Muscle of back (tissue), 11 donors: ENCODE results near the gene GNAT2. TPM values are rescaled to one million over a fixed set of nuclear protein-coding genes. Genes with fewer than 3 reads are reported as not detected.

Experiments
- DNase-seq, 3 donors: peaks; one replicate each; pipeline versions ENCODE4 v3.0.0 to v3.0.0-alpha.2; 2013
- polyA plus RNA-seq, 10 donors: library from polyadenylated mRNA; unstranded; fragments of 120-200 nt; gene quantifications; one replicate each; pipeline ENCODE4 v1.2.1, GENCODE V29; 2013; ENCODE audit not compliant: insufficient read length in 10 of 10

Gene GNAT2
- polyA plus RNA-seq, 10 donors, result 0.19 TPM; not detected in 9

- no peak for DNase-seq
Observed at GRCh38 chr1:109613361-109614147, 5.9 kb downstream of the GNAT2 start.

- no peak for DNase-seq
Observed at GRCh38 chr1:109611308-109611990, 8.0 kb downstream of the GNAT2 start.

GRCh38 chr1:109610609-109611307, 8.7 kb downstream of the GNAT2 start:
- DNase-seq, result no peak

GRCh38 chr1:109609881-109610280, 9.5 kb downstream of the GNAT2 start:
- DNase-seq, result no peak

GRCh38 chr1:109605381-109605780, 14.0 kb downstream of the GNAT2 start:
- no peak for DNase-seq

GRCh38 chr1:109603229-109603628, 16.2 kb downstream of the GNAT2 start:
- DNase-seq, result no peak

- peak in 1 of 3 donors; percentile 16 for DNase-seq
Observed at GRCh38 chr1:109598655-109599054, 20.8 kb downstream of the GNAT2 start.

GRCh38 chr1:109598156-109598555, 21.3 kb downstream of the GNAT2 start:
- no peak for DNase-seq

GRCh38 chr1:109595531-109595930, 23.9 kb downstream of the GNAT2 start:
- peak in 1 of 3 donors; percentile 11 for DNase-seq

GRCh38 chr1:109592916-109593315, 26.5 kb downstream of the GNAT2 start:
- DNase-seq, result no peak

- no peak for DNase-seq
Observed at GRCh38 chr1:109589679-109590078, 29.7 kb downstream of the GNAT2 start.

GRCh38 chr1:109589177-109589576, 30.2 kb downstream of the GNAT2 start:
- DNase-seq, result no peak

GRCh38 chr1:109586055-109586454, 33.4 kb downstream of the GNAT2 start:
- DNase-seq, result no peak

GRCh38 chr1:109584766-109585165, 34.6 kb downstream of the GNAT2 start:
- no peak for DNase-seq

GRCh38 chr1:109582021-109582420, 37.4 kb downstream of the GNAT2 start:
- DNase-seq, result no peak

- DNase-seq, result peak; percentile 26 to 33 (median 32)
Observed at GRCh38 chr1:109579491-109579890, 39.9 kb downstream of the GNAT2 start.

- no peak for DNase-seq
Observed at GRCh38 chr1:109578947-109579443, 40.4 kb downstream of the GNAT2 start.

GRCh38 chr1:109573785-109574184, 45.6 kb downstream of the GNAT2 start:
- DNase-seq, result no peak

GRCh38 chr1:109570414-109570813, 49.0 kb downstream of the GNAT2 start:
- DNase-seq, result no peak

- DNase-seq, result no peak
Observed at GRCh38 chr1:109569323-109569722, 50.1 kb downstream of the GNAT2 start.

- no peak for DNase-seq
Observed at GRCh38 chr1:109567877-109568672, 51.3 kb downstream of the GNAT2 start.

- no peak for DNase-seq
Observed at GRCh38 chr1:109566982-109567381, 52.4 kb downstream of the GNAT2 start.
